NCI-H2196 (cell line): ENCODE data around the gene NPSR1.
"Not testable (repeated sequence)": the region's sequence is repeated elsewhere in the genome, so short reads cannot be mapped to it uniquely, and the experiment has no call there.

Experiments used
- DNase-seq: peaks from one replicate; lab custom pipeline; 2025; ENCODE audit not compliant: unreplicated experiment; lab: John Stamatoyannopoulos, UW

The NPSR1 gene

GRCh38 chr7:34832020-34832419, 174.0 kb downstream of the NPSR1 start:
- DNase-seq: no peak

- no peak for DNase-seq
Measured at GRCh38 chr7:34835901-34836600, 178.0 kb downstream of the NPSR1 start.

- no peak for DNase-seq
Measured at GRCh38 chr7:34837316-34837715, 179.3 kb downstream of the NPSR1 start.

- DNase-seq: no peak
Measured at GRCh38 chr7:34837801-34838201, 179.8 kb downstream of the NPSR1 start.

GRCh38 chr7:34838329-34838728, 180.3 kb downstream of the NPSR1 start:
- no peak for DNase-seq

- DNase-seq: no peak
Measured at GRCh38 chr7:34839645-34840044, 181.6 kb downstream of the NPSR1 start.

- DNase-seq: no peak
Measured at GRCh38 chr7:34840176-34840785, 182.3 kb downstream of the NPSR1 start.

GRCh38 chr7:34841326-34841725, 183.3 kb downstream of the NPSR1 start:
- no peak for DNase-seq

- no peak for DNase-seq
Measured at GRCh38 chr7:34842782-34843181, 184.8 kb downstream of the NPSR1 start.

GRCh38 chr7:34844406-34844805, 186.4 kb downstream of the NPSR1 start:
- DNase-seq: no peak

- DNase-seq: no peak
Measured at GRCh38 chr7:34844936-34845665, 187.1 kb downstream of the NPSR1 start.

GRCh38 chr7:34845666-34846361, 187.8 kb downstream of the NPSR1 start:
- DNase-seq: no peak

- no peak for DNase-seq
Measured at GRCh38 chr7:34846976-34847375, 189.0 kb downstream of the NPSR1 start.

GRCh38 chr7:34848670-34849069, 190.7 kb downstream of the NPSR1 start:
- no peak for DNase-seq

GRCh38 chr7:34849163-34849960, 191.3 kb downstream of the NPSR1 start:
- DNase-seq: no peak

- DNase-seq: no peak
Measured at GRCh38 chr7:34849986-34850385, 192.0 kb downstream of the NPSR1 start.

GRCh38 chr7:34850681-34851080, 192.7 kb downstream of the NPSR1 start:
- no peak for DNase-seq

- no peak for DNase-seq
Measured at GRCh38 chr7:34851431-34851830, 193.4 kb downstream of the NPSR1 start.

GRCh38 chr7:34858444-34858843, 200.4 kb downstream of the NPSR1 start:
- DNase-seq: not testable (repeated sequence)

- not testable (repeated sequence) for DNase-seq
Measured at GRCh38 chr7:34859281-34859680, 201.3 kb downstream of the NPSR1 start.

GRCh38 chr7:34866222-34866621, 208.2 kb downstream of the NPSR1 start:
- DNase-seq: not testable (repeated sequence)
